Measurements from ENCODE around the gene FANCG. TPM values are rescaled to one million over a fixed set of nuclear protein-coding genes. Genes with fewer than 3 reads are reported as not detected.

The FANCG gene
- total and polyA plus RNA-seq, 4 donors, result 7.2 to 20.6 (median 15.3) TPM

DNA sequence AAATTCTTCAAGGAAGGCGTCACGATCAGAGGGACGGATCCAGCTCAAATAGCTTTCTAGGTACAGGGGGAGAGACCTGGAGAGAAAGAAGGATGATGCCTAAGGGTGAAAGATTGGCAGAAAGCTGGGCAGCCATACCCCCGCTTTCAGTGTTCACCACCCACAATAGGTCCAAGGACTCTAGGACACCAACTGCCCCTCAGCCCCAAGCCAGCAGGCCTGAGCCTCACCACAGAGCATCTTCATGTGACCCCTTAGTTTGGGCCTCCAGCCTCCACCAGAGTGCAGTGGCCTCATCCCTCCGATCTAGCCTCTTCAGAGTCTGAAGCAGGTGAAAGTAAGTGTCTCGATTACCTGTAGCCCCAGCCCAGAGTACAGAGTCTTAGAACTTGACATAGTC is 5.6 kb downstream of the FANCG start:
- ATAC-seq (ENCODE audit: insufficient read depth, low FRiP score) (no peak), DNase-seq (no peak)
- H3K27ac ChIP-seq (ENCODE audit: low read depth in 1 of 2, low read length in 1 of 2), result no peak overlapping the region
- H3K4me1 ChIP-seq (ENCODE audit: control insufficient read depth in 5 of 5, insufficient read depth in 5 of 5, low read length in 5 of 5), result peaks cover 9 to 34% (median 16%) of the 10 kb centered on the region in 5 donors
- no peak overlapping the region for H3K4me3 ChIP-seq
- H3K36me3 ChIP-seq (ENCODE audit: control insufficient read depth in 4 of 4, insufficient read depth in 4 of 4, low read length in 4 of 4), result peaks cover 0 to 32% (median 13%) of the 10 kb centered on the region in 4 donors
- TF ChIP-seq CTCF (IDR thresholded peaks at IDR 0.05; ENCODE audit: control extremely low read depth, extremely low read depth), result no peak
- no peaks in the 10 kb centered on the region for H3K9me3 ChIP-seq (ENCODE audit: control insufficient read depth in 4 of 4, insufficient read depth in 3 of 4, low read length in 3 of 4)
- no peak overlapping the region for H3K9ac ChIP-seq (ENCODE audit: insufficient read depth in 1 of 2, low read length in 2 of 2)
- no peaks in the 10 kb centered on the region for H3K27me3 ChIP-seq (ENCODE audit: control insufficient read depth in 3 of 3, insufficient read depth in 3 of 3, low read length in 2 of 3)
- 97 to 100% methylated on average over 6 of the region's 6 CpGs for WGBS, 2 donors

GRCh38 chr9:35073279-35073612 is 6.5 kb downstream of the FANCG start:
- no peak for DNase-seq
- H3K9ac ChIP-seq (ENCODE audit: insufficient read depth in 1 of 2, low read length in 2 of 2), result no peak overlapping the region
- H3K36me3 ChIP-seq (ENCODE audit: control insufficient read depth in 4 of 4, insufficient read depth in 4 of 4, low read length in 4 of 4), result peaks cover under 1 to 32% (median 14%) of the 10 kb centered on the region in 4 donors
- peak overlapping the region in 1 of 2 donors; percentile 68 for H3K27ac ChIP-seq (ENCODE audit: low read depth in 1 of 2, low read length in 1 of 2)
- no peak for TF ChIP-seq CTCF (IDR thresholded peaks at IDR 0.05; ENCODE audit: control extremely low read depth, extremely low read depth)
- no peak overlapping the region for H3K4me3 ChIP-seq
- ATAC-seq (ENCODE audit: insufficient read depth, low FRiP score), result no peak
- H3K27me3 ChIP-seq (ENCODE audit: control insufficient read depth in 3 of 3, insufficient read depth in 3 of 3, low read length in 2 of 3), result no peaks in the 10 kb centered on the region
- WGBS, 2 donors, result 91 to 92% methylated on average over 2 of the region's 2 CpGs
- peaks cover 6 to 28% (median 17%) of the 10 kb centered on the region in 5 donors for H3K4me1 ChIP-seq (ENCODE audit: control insufficient read depth in 5 of 5, insufficient read depth in 5 of 5, low read length in 5 of 5)
- H3K9me3 ChIP-seq (ENCODE audit: control insufficient read depth in 4 of 4, insufficient read depth in 3 of 4, low read length in 3 of 4), result no peaks in the 10 kb centered on the region

DNA sequence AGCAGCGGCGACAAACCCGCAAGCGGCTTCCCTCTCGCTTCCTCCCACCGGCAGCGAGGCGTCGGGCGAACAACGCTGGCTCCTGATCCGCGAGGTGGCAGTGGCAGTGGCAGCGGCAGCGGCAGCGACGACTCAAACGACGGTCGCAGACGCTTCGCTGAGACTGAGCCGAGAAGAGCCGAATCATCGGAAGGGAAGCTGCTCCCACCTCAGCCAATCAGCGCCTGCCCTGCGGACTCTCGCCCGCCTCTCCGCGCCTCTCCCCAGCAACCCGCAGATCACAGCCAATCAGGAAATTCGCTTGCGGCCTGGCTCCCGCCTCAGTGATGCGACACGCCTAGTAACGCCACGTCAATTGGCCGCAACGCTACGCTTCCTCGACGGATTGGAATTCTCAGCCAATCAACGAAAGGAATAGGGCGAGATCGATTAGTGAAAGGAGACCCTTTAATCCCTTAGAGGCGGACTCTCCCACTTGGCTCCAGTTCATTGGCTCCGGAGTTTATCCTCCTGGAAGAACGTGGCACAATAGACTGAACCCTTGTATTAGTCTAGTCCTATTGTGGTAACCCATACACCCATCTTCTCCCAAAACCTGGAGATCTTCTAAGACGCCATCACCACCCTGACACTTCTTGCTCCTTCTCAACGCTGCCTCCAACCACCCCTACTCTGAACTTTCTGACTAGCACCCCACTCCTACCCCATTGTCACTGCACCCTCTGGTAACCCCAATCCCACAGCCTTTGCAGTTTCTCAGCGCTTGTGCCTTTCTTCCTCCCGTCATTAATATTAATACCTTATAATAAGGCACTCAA is 7.1 kb downstream of the FANCG start, which contains the start of gene VCP:
TSS of gene VCP (minus strand) at position 165 of the 818 bp plus-strand sequence. CDS start 272 bp downstream, outside the sequence.
- peaks cover 6 to 23% (median 18%) of the 10 kb centered on the region in 5 donors for H3K4me1 ChIP-seq (ENCODE audit: control insufficient read depth in 5 of 5, insufficient read depth in 5 of 5, low read length in 5 of 5)
- H3K27ac ChIP-seq (ENCODE audit: low read depth in 1 of 2, low read length in 1 of 2), result peak within 1 kb of the TSS; percentile 100
- TF ChIP-seq CTCF (IDR thresholded peaks at IDR 0.05; ENCODE audit: control extremely low read depth, extremely low read depth), result no peak
- WGBS, 2 donors, result 5 to 7% methylated on average over 46 to 54 of the region's 54 CpGs
- H3K4me3 ChIP-seq, result peak within 1 kb of the TSS; percentile 95
- H3K9me3 ChIP-seq (ENCODE audit: control insufficient read depth in 4 of 4, insufficient read depth in 3 of 4, low read length in 3 of 4), result no peaks in the 10 kb centered on the region
- H3K36me3 ChIP-seq (ENCODE audit: control insufficient read depth in 4 of 4, insufficient read depth in 4 of 4, low read length in 4 of 4), result peaks cover 5 to 32% (median 17%) of the 10 kb centered on the region in 4 donors
- ATAC-seq (ENCODE audit: insufficient read depth, low FRiP score) (peak; percentile 97), DNase-seq (peak; percentile 99 to 100 (median 100))
- peak within 1 kb of the TSS; percentile 82 to 93 for H3K9ac ChIP-seq (ENCODE audit: insufficient read depth in 1 of 2, low read length in 2 of 2)
- H3K27me3 ChIP-seq (ENCODE audit: control insufficient read depth in 3 of 3, insufficient read depth in 3 of 3, low read length in 2 of 3), result no peaks in the 10 kb centered on the region

Measured in lung (tissue), 12 donors.